Measurements from ENCODE around the gene VWA5B1. TPM values are rescaled to one million over a fixed set of nuclear protein-coding genes. Genes with fewer than 3 reads are reported as not detected.

Gene VWA5B1, protein sequence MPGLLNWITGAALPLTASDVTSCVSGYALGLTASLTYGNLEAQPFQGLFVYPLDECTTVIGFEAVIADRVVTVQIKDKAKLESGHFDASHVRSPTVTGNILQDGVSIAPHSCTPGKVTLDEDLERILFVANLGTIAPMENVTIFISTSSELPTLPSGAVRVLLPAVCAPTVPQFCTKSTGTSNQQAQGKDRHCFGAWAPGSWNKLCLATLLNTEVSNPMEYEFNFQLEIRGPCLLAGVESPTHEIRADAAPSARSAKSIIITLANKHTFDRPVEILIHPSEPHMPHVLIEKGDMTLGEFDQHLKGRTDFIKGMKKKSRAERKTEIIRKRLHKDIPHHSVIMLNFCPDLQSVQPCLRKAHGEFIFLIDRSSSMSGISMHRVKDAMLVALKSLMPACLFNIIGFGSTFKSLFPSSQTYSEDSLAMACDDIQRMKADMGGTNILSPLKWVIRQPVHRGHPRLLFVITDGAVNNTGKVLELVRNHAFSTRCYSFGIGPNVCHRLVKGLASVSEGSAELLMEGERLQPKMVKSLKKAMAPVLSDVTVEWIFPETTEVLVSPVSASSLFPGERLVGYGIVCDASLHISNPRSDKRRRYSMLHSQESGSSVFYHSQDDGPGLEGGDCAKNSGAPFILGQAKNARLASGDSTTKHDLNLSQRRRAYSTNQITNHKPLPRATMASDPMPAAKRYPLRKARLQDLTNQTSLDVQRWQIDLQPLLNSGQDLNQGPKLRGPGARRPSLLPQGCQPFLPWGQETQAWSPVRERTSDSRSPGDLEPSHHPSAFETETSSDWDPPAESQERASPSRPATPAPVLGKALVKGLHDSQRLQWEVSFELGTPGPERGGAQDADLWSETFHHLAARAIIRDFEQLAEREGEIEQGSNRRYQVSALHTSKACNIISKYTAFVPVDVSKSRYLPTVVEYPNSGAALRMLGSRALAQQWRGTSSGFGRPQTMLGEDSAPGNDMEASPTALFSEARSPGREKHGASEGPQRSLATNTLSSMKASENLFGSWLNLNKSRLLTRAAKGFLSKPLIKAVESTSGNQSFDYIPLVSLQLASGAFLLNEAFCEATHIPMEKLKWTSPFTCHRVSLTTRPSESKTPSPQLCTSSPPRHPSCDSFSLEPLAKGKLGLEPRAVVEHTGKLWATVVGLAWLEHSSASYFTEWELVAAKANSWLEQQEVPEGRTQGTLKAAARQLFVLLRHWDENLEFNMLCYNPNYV
- not detected in 2 replicates for total RNA-seq (2022)
- not detected for Bru-seq, nascent RNA
- not detected for BruChase-seq, experiment 1, labeled RNA remaining after a 6-hour chase
- not detected for BruChase-seq, experiment 2, labeled RNA remaining after a 2-hour chase
- long read RNA-seq: 0 reads

GRCh38 chr1:20290624-20291597 lies at the start of gene VWA5B1:
Gene VWA5B1, plus strand, starts transcription at chr1:20290875. Its CDS starts 19,727 bp downstream, at chr1:20310602.
- no peaks in the 10 kb centered on the region for H3K9me3 Mint-ChIP-seq (ENCODE audit: low read depth, unreplicated experiment)
- no peak within 1 kb of the TSS for H3K4me3 Mint-ChIP-seq (ENCODE audit: low read depth, unreplicated experiment)
- CTCF ChIA-PET: interaction anchor here (0.6 kb wide), 1 partner anchor 86 kb away, joined by 3 read pairs; no protein-coding TSS in a partner anchor
- H3K27me3 Mint-ChIP-seq (ENCODE audit: unreplicated experiment): peaks cover 94% of the 10 kb centered on the region
- H3K27ac Mint-ChIP-seq (ENCODE audit: unreplicated experiment): no peak within 1 kb of the TSS
- no peaks in the 10 kb centered on the region for H3K36me3 Mint-ChIP-seq (ENCODE audit: insufficient read depth, unreplicated experiment)
- TF ChIP-seq CTCF (IDR thresholded peaks at IDR 0.05; ENCODE audit: unreplicated experiment): no peak
- intact Hi-C loops (cut with micrococcal nuclease; ENCODE audit: unreplicated experiment): no loop called here
- no peak for DNase-seq
- no peaks in the 10 kb centered on the region for H3K4me1 Mint-ChIP-seq (ENCODE audit: low read depth, unreplicated experiment)
- BruUV-seq (replicated peaks): no TSS peak

DNA sequence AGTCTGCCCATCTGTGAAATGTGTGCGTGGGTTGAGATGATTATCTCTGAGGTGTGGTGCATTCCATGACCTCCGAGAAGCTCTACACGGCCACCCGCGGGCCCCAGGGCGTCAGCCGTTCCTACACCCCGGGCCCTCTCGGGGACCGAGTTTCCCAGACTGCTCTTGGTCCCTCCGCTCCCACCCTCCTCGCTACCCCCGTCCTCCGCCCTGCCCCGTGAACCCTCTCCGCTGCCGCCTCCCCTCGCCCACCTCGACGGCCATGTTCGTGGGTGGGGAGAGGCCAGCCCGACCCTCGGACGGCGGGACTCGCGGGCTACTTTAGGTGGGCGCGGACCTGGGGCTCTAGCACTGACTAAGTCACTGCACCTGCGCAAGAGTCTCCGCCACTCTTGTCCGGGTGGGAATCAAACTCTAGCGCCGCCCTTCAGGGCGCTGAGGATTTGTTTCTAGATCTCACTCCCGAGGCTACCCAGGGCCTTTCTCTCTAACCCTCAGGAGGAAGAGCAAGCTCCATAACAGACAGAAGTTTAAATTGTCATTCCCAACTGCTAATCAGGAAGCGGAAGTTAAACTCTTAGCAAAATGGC lies 47.7 kb upstream of the VWA5B1 start:
- H3K27ac Mint-ChIP-seq (ENCODE audit: unreplicated experiment): no peak overlapping the region
- no peaks in the 10 kb centered on the region for H3K9me3 Mint-ChIP-seq (ENCODE audit: low read depth, unreplicated experiment)
- no peaks in the 10 kb centered on the region for H3K4me1 Mint-ChIP-seq (ENCODE audit: low read depth, unreplicated experiment)
- H3K4me3 Mint-ChIP-seq (ENCODE audit: low read depth, unreplicated experiment): no peak overlapping the region
- CTCF ChIA-PET: no interaction called here
- BruUV-seq (replicated peaks): no TSS peak
- intact Hi-C loops (cut with micrococcal nuclease; ENCODE audit: unreplicated experiment): no loop called here
- no peak for TF ChIP-seq CTCF (IDR thresholded peaks at IDR 0.05; ENCODE audit: unreplicated experiment)
- H3K27me3 Mint-ChIP-seq (ENCODE audit: unreplicated experiment): peaks cover 40% of the 10 kb centered on the region
- no peak for DNase-seq
- no peaks in the 10 kb centered on the region for H3K36me3 Mint-ChIP-seq (ENCODE audit: insufficient read depth, unreplicated experiment)

DNA sequence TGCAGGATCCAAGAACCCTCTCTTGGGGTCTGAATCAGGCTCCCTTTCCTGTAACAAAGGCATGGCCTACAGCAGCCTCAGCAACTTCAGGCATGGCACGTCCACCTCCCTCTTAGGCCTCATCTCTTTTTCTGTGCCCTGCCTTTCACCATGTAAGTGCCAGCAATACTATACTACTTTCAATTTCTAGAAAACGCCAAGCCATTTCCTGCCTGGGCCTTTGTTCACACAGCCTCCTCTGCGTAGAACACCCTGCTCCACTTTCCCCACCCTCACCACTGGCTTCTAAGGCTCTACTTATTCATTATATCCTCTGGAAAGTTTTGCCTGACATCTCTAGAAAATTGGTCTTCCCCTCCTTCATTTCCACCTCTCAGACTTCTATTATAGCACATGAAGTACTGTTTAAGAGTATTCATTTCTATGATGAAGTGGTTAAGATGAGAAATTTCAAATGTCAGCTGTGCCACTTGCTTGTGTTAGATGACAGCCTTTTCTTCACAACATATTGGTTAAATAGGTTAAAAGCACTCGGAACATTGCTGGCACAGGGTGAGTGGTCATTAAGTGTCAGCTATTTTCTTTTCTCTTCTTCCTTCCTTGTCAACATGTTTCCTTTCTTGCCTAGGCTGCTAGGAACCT lies 41.6 kb upstream of the VWA5B1 start:
- no peaks in the 10 kb centered on the region for H3K9me3 Mint-ChIP-seq (ENCODE audit: low read depth, unreplicated experiment)
- no TSS peak for BruUV-seq (replicated peaks)
- H3K4me1 Mint-ChIP-seq (ENCODE audit: low read depth, unreplicated experiment): peaks cover 17% of the 10 kb centered on the region
- H3K4me3 Mint-ChIP-seq (ENCODE audit: low read depth, unreplicated experiment): no peak overlapping the region
- H3K27ac Mint-ChIP-seq (ENCODE audit: unreplicated experiment): no peak overlapping the region
- TF ChIP-seq CTCF (IDR thresholded peaks at IDR 0.05; ENCODE audit: unreplicated experiment): no peak
- H3K36me3 Mint-ChIP-seq (ENCODE audit: insufficient read depth, unreplicated experiment): no peaks in the 10 kb centered on the region
- intact Hi-C loops (cut with micrococcal nuclease; ENCODE audit: unreplicated experiment): no loop called here
- H3K27me3 Mint-ChIP-seq (ENCODE audit: unreplicated experiment): peaks cover 12% of the 10 kb centered on the region
- CTCF ChIA-PET: interaction anchor here (0.6 kb wide), 1 partner anchor 174 kb away, joined by 6 read pairs; no protein-coding TSS in a partner anchor
- no peak for DNase-seq
